HEK293 (cell line): ENCODE results near the gene VAT1.
A peak's percentile ranks its signal among the peaks of the same experiment; 100 is the strongest.

Experiments used
- CTCF ChIA-PET: fragments of 350-600 bp; formaldehyde crosslinking; extraction: SDS; loops from one replicate; lab custom pipeline; 2021; ENCODE audit warnings: antibody characterized with exemption; lab: Yijun Ruan, JAX
- POLR2A ChIA-PET: fragments of 300-600 bp; formaldehyde crosslinking; extraction: SDS; loops from one replicate; lab custom pipeline; 2020; ENCODE audit warnings: antibody characterized with exemption, inconsistent platforms; lab: Yijun Ruan, JAX
- H3K27ac ChIP-seq: fragments of 200-500 bp; sonication (Bioruptor generic); 2 replicates; pipeline ENCODE4 v1.5.1; 2014; ENCODE audit warnings: low read depth, low read length, control low read depth, inconsistent platforms; ENCODE audit errors: extremely low read depth
- H3K36me3 ChIP-seq, 2 experiments: fragments of 200-500 bp in 1 of 2; sonication (Bioruptor generic) in 1 of 2; 1 replicate in 1 of 2; 2 replicates in 1 of 2; pipeline ENCODE4 v1.5.1; 2014 to 2017; ENCODE audit warnings: inconsistent platforms in 2 of 2, low read length in 2 of 2; ENCODE audit not compliant: control insufficient read depth in 2 of 2, insufficient read depth in 1 of 2
- H3K4me1 ChIP-seq: fragments of 200-500 bp; sonication (Bioruptor generic); 2 replicates; pipeline ENCODE4 v1.5.1; 2014; ENCODE audit warnings: mild to moderate bottlenecking, low read length, inconsistent platforms; ENCODE audit not compliant: control insufficient read depth, insufficient read depth
- H3K4me3 ChIP-seq: 2 replicates; pipeline ENCODE4 v1.5.1; 2011; ENCODE audit warnings: low read depth, mild to moderate bottlenecking, control low read depth, low read length, moderate library complexity
- H3K9me3 ChIP-seq: fragments of 200-500 bp; sonication (Bioruptor generic); 2 replicates; pipeline ENCODE4 v1.5.1; 2014; ENCODE audit warnings: low read depth, low read length, inconsistent platforms; ENCODE audit not compliant: control insufficient read depth, insufficient read depth
- FEZF1 ChIP-seq: fragments of 450-650 bp; formaldehyde crosslinking; IDR thresholded peaks from 2 replicates; pipeline ENCODE4 v1.5.1; 2016; ENCODE audit warnings: missing biosample characterization, missing genetic modification characterization
- IKZF3 ChIP-seq: fragments of 450-650 bp; IDR thresholded peaks from 2 replicates; pipeline ENCODE4 v1.5.0; 2018; ENCODE audit warnings: missing biosample characterization, mild to moderate bottlenecking, missing genetic modification characterization, moderate library complexity
- KLF17 ChIP-seq: fragments of 450-650 bp; formaldehyde crosslinking; IDR thresholded peaks from 2 replicates; pipeline ENCODE4 v1.5.1; 2016; ENCODE audit warnings: missing biosample characterization, missing genetic modification characterization
- PATZ1 ChIP-seq: fragments of 450-650 bp; formaldehyde crosslinking; IDR thresholded peaks from 2 replicates; pipeline ENCODE4 v1.5.1; 2016; ENCODE audit warnings: missing biosample characterization, missing genetic modification characterization
- PRDM1 ChIP-seq: fragments of 450-650 bp; formaldehyde crosslinking; IDR thresholded peaks from 2 replicates; pipeline ENCODE4; 2016; ENCODE audit warnings: missing biosample characterization, missing genetic modification characterization
- PRDM10 ChIP-seq: fragments of 450-650 bp; formaldehyde crosslinking; IDR thresholded peaks from 2 replicates; pipeline ENCODE4 v1.5.1; 2016; ENCODE audit warnings: missing biosample characterization, missing genetic modification characterization
- SETDB1 ChIP-seq: IDR thresholded peaks from one replicate; pipeline ENCODE4 v1.6.1; 2017; ENCODE audit warnings: mild to moderate bottlenecking, low read length, moderate library complexity, mixed read lengths; ENCODE audit not compliant: insufficient read length
- SP7 ChIP-seq: fragments of 450-650 bp; formaldehyde crosslinking; IDR thresholded peaks from 2 replicates; pipeline ENCODE4 v1.5.1; 2016; ENCODE audit warnings: missing biosample characterization, missing genetic modification characterization
- ZBTB8A ChIP-seq: fragments of 450-650 bp; formaldehyde crosslinking; IDR thresholded peaks from 2 replicates; pipeline ENCODE4 v1.5.1; 2016; ENCODE audit warnings: missing biosample characterization, missing genetic modification characterization
- ZIC2 ChIP-seq: fragments of 450-650 bp; formaldehyde crosslinking; IDR thresholded peaks from 2 replicates; pipeline ENCODE4 v1.5.1; 2016; ENCODE audit warnings: missing biosample characterization, missing genetic modification characterization
- ZNF146 ChIP-seq: fragments of 450-650 bp; formaldehyde crosslinking; IDR thresholded peaks from 2 replicates; pipeline ENCODE4 v1.5.1; 2016; ENCODE audit warnings: missing biosample characterization, missing genetic modification characterization
- ZNF148 ChIP-seq: fragments of 450-650 bp; formaldehyde crosslinking; IDR thresholded peaks from 2 replicates; pipeline ENCODE4 v1.5.0; 2017; ENCODE audit warnings: missing biosample characterization, missing genetic modification characterization, borderline replicate concordance
- ZNF24 ChIP-seq: fragments of 450-650 bp; formaldehyde crosslinking; IDR thresholded peaks from 2 replicates; pipeline ENCODE4 v1.5.1; 2016; ENCODE audit warnings: missing biosample characterization, missing genetic modification characterization
- ZNF280C ChIP-seq: fragments of 450-650 bp; formaldehyde crosslinking; IDR thresholded peaks from 2 replicates; pipeline ENCODE4 v1.5.1; 2016; ENCODE audit warnings: missing biosample characterization, missing genetic modification characterization
- ZNF311 ChIP-seq: fragments of 450-650 bp; formaldehyde crosslinking; IDR thresholded peaks from 2 replicates; pipeline ENCODE4 v1.5.1; 2017; ENCODE audit warnings: missing biosample characterization, missing genetic modification characterization, borderline replicate concordance
- ZNF324 ChIP-seq: fragments of 450-650 bp; formaldehyde crosslinking; IDR thresholded peaks from 2 replicates; pipeline ENCODE4 v1.5.1; 2016; ENCODE audit warnings: missing biosample characterization, missing genetic modification characterization
- ZNF561 ChIP-seq: fragments of 450-650 bp; IDR thresholded peaks from 2 replicates; pipeline ENCODE4 v1.5.1; 2018; ENCODE audit warnings: missing biosample characterization, missing genetic modification characterization, borderline replicate concordance
- ZNF654 ChIP-seq: fragments of 450-650 bp; formaldehyde crosslinking; IDR thresholded peaks from 2 replicates; pipeline ENCODE4 v1.5.1; 2016; ENCODE audit warnings: low read depth, missing biosample characterization, missing genetic modification characterization

The VAT1 gene

GRCh38 chr17:43010667-43011308, 11.4 kb downstream of the VAT1 start:
- Histone ChIP-seq H3K27ac (no peak overlapping the region), H3K4me1 (no peaks in the 10 kb centered on the region), H3K9me3 (no peaks in the 10 kb centered on the region), H3K4me3 (no peak overlapping the region), H3K36me3 (peaks cover 2 to 29% of the 10 kb centered on the region in 2 experiments; a peak in 2 of 3 replicates)
- POLR2A ChIA-PET: interaction anchor here (0.6 to 3.4 kb wide), 6 partner anchors 8 to 517 kb away, joined by 3 to 29 read pairs (median 7); partner anchors contain the start of genes RPL27 and VAT1
- CTCF ChIA-PET: interaction anchor here (1.5 kb wide), 1 partner anchor 13 kb away, joined by 7 read pairs; the partner anchor contains the start of gene RPL27
- no peak for TF ChIP-seq ZNF311 (tag by site-specific recombination)
- peak; percentile 96 for TF ChIP-seq ZNF24 (tag by site-specific recombination)
- peak; percentile 71 for TF ChIP-seq FEZF1 (tag by site-specific recombination)
- 0 out of 2 replicates have a peak, but pooled peaks have one; percentile 17 for TF ChIP-seq SP7 (tag by site-specific recombination)
- TF ChIP-seq ZNF148 (tag by site-specific recombination): no peak

- Histone ChIP-seq H3K4me1 (no peaks in the 10 kb centered on the region), H3K9me3 (no peaks in the 10 kb centered on the region), H3K27ac (peak within 1 kb of the TSS; percentile 39; the same call in 1 of the 2 replicates), H3K36me3 (peaks cover 21 to 27% of the 10 kb centered on the region in 2 experiments; a peak in 2 of 3 replicates), H3K4me3 (peak within 1 kb of the TSS; percentile 39)
- CTCF ChIA-PET: interaction anchor here (0.6 to 1.7 kb wide), 11 partner anchors 9 to 569 kb away, joined by 3 to 12 read pairs (median 3); partner anchors contain the start of gene RPL27
- POLR2A ChIA-PET: interaction anchor here (0.6 to 2.4 kb wide), 3 partner anchors 9 to 191 kb away, joined by 5 to 26 read pairs (median 10); partner anchors contain the start of gene RPL27
- peak; percentile 55; the same call in 1 of the 2 replicates for TF ChIP-seq PATZ1 (tag by site-specific recombination)
- TF ChIP-seq ZNF24 (tag by site-specific recombination): 0 out of 2 replicates have a peak, but pooled peaks have one; percentile 37
- TF ChIP-seq SETDB1: no peak
- TF ChIP-seq IKZF3 (tag by site-specific recombination): peak; percentile 53; the same call in 1 of the 2 replicates
- 0 out of 2 replicates have a peak, but pooled peaks have one; percentile 31 for TF ChIP-seq ZNF324 (tag by site-specific recombination)
- TF ChIP-seq PRDM1 (tag by site-specific recombination): no peak
- TF ChIP-seq KLF17: peak; percentile 45; the same call in 1 of the 2 replicates
- TF ChIP-seq ZNF654 (tag by site-specific recombination): peak; percentile 44
- peak; percentile 76 for TF ChIP-seq ZIC2 (tag by site-specific recombination)
- TF ChIP-seq ZNF561 (tag by site-specific recombination): 0 out of 2 replicates have a peak, but pooled peaks have one; percentile 26
- 0 out of 2 replicates have a peak, but pooled peaks have one; percentile 25 for TF ChIP-seq ZBTB8A (tag by site-specific recombination)
- peak; percentile 65 for TF ChIP-seq PRDM10 (tag by site-specific recombination)
- TF ChIP-seq ZNF146 (tag by site-specific recombination): no peak
- TF ChIP-seq ZNF280C (tag by site-specific recombination): no peak
Observed at GRCh38 chr17:43006639-43007551, 15.3 kb downstream of the VAT1 start, which contains the start of gene IFI35. TSS of gene IFI35 (plus strand) at chr17:43006784. CDS start at chr17:43006948, 164 bp downstream.
